Measurements from ENCODE around the gene NGF. TPM values are rescaled to one million over a fixed set of nuclear protein-coding genes. Genes with fewer than 3 reads are reported as not detected.

Gene NGF
- total and polyA plus RNA-seq, 2 of the 8 experiments (the other 6 are each of a cell fraction or from before 2014, with no cell fraction given) = 1.6 TPM; not detected in 1

DNA sequence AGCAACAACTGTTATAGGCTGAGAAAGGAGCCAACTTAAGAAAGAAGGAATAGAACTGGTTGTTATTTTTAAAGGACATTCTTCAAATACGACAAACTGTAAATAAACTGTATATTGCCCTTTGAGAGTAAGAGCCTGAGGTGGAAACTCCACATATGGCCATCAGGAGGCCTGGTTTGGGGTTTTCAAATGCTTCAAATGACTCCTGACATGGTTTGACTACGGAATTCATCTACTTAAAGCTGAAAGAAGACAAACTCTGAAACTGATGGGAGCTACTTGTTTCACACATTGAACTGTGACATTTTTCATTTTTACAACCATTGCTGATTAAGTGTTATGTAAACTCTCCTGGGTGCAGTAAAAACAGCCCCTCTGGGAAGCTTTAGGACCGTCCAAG is 59.8 kb downstream of the NGF start:
- Histone ChIP-seq H4K91ac (replicated peaks; ENCODE audit: insufficient read length, low read length) (no peak overlapping the region), H2BK15ac (ENCODE audit: low read length) (no peak overlapping the region), H3K27ac (ENCODE audit: low read depth, low read length) (no peak overlapping the region), H3K79me1 (ENCODE audit: low read depth, low read length) (no peaks in the 10 kb centered on the region), H3K36me3 (ENCODE audit: control insufficient read depth in 2 of 4, insufficient read depth in 4 of 4, low read length in 3 of 4) (no peaks in the 10 kb centered on the region), H3K23ac (ENCODE audit: insufficient read length) (no peak overlapping the region), H2BK120ac (replicated peaks; ENCODE audit: low read depth, low read length) (no peak overlapping the region), H4K20me1 (replicated peaks in 1 of 2; ENCODE audit: control insufficient read depth in 1 of 2, insufficient read depth in 2 of 2, low read length in 2 of 2) (no peaks in the 10 kb centered on the region), H3K4me2 (ENCODE audit: insufficient read depth in 1 of 2, low read depth in 2 of 2, low read length in 2 of 2) (no peak overlapping the region), H3K9me3 (ENCODE audit: insufficient read depth in 2 of 2, low read depth in 1 of 2, low read length in 1 of 2) (peaks cover 5 to 7% of the 10 kb centered on the region in 2 experiments; a peak in 3 of 4 replicates), H3K27me3 (replicated peaks in 1 of 4; ENCODE audit: control insufficient read depth in 3 of 4, extremely low read depth in 1 of 4, insufficient read depth in 3 of 4, low read length in 3 of 4) (no peaks in the 10 kb centered on the region), H2AFZ (ENCODE audit: low read length) (no peak overlapping the region), H4K5ac (ENCODE audit: insufficient read length, low read depth, low read length) (no peak overlapping the region), H3K4me1 (replicated peaks in 1 of 4; ENCODE audit: control insufficient read depth in 3 of 4, insufficient read depth in 4 of 4, low read length in 3 of 4) (no peaks in the 10 kb centered on the region), H3K18ac (ENCODE audit: extremely low read depth, low read length) (no peak overlapping the region), H3K4me3 (ENCODE audit: extremely low read depth in 1 of 4, insufficient read depth in 2 of 4, low read depth in 3 of 4, low read length in 4 of 4) (no peak overlapping the region), H3K56ac (replicated peaks; ENCODE audit: insufficient read length, low read depth, low read length) (no peak overlapping the region), H3K23me2 (ENCODE audit: low read depth, low read length) (no peaks in the 10 kb centered on the region), H2AK5ac (ENCODE audit: low read depth, low read length) (no peak overlapping the region), H2BK20ac (ENCODE audit: low read length) (no peak overlapping the region), H3K14ac (ENCODE audit: insufficient read length) (no peak overlapping the region), H4K8ac (ENCODE audit: extremely low read depth, insufficient read depth, low read length) (no peak overlapping the region), H3K79me2 (ENCODE audit: control insufficient read depth in 1 of 2, insufficient read depth in 2 of 2, low read length in 2 of 2) (no peaks in the 10 kb centered on the region), H3K9ac (replicated peaks in 1 of 4; ENCODE audit: extremely low read depth in 1 of 4, low read depth in 3 of 4, low read length in 3 of 4) (no peak overlapping the region), H3K4ac (replicated peaks; ENCODE audit: insufficient read length, low read depth, low read length) (no peak overlapping the region), H2BK5ac (ENCODE audit: low read depth, low read length) (no peak overlapping the region), H2BK12ac (ENCODE audit: low read depth, low read length) (no peak overlapping the region)
- FAIRE-seq = no peak
- ChIA-PET CTCF (ENCODE audit: partially characterized antibody) (interaction anchor here (0.7 to 1.5 kb wide), 4 partner anchors 16 to 1978 kb away, joined by 3 to 5 read pairs (median 4); no protein-coding TSS in a partner anchor), POLR2A (ENCODE audit: partially characterized antibody) (interaction anchor here (0.6 kb wide), 1 partner anchor 63 kb away, joined by 3 read pairs; no protein-coding TSS in a partner anchor)
- TF ChIP-seq JUN (IDR thresholded peaks at IDR 0.05; ENCODE audit: low read depth, low read length) (no peak), GTF2F1 (IDR thresholded peaks at IDR 0.05; ENCODE audit: borderline replicate concordance, low read depth, low read length) (no peak), TCF12 (IDR thresholded peaks at IDR 0.05; ENCODE audit: low read depth, low read length) (no peak), MAFK (IDR thresholded peaks at IDR 0.05; ENCODE audit: low read depth, low read length) (no peak), KDM4A (IDR thresholded peaks at IDR 0.05; ENCODE audit: low read depth, low read length, severe bottlenecking) (no peak)
- TF ChIP-seq, protein P1, sequence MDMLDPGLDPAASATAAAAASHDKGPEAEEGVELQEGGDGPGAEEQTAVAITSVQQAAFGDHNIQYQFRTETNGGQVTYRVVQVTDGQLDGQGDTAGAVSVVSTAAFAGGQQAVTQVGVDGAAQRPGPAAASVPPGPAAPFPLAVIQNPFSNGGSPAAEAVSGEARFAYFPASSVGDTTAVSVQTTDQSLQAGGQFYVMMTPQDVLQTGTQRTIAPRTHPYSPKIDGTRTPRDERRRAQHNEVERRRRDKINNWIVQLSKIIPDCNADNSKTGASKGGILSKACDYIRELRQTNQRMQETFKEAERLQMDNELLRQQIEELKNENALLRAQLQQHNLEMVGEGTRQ (IDR thresholded peaks at IDR 0.05; ENCODE audit: low read length) = no peak
- TF ChIP-seq, protein P2, sequence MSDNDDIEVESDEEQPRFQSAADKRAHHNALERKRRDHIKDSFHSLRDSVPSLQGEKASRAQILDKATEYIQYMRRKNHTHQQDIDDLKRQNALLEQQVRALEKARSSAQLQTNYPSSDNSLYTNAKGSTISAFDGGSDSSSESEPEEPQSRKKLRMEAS (IDR thresholded peaks at IDR 0.05) = no peak
- TF ChIP-seq, protein P3, sequence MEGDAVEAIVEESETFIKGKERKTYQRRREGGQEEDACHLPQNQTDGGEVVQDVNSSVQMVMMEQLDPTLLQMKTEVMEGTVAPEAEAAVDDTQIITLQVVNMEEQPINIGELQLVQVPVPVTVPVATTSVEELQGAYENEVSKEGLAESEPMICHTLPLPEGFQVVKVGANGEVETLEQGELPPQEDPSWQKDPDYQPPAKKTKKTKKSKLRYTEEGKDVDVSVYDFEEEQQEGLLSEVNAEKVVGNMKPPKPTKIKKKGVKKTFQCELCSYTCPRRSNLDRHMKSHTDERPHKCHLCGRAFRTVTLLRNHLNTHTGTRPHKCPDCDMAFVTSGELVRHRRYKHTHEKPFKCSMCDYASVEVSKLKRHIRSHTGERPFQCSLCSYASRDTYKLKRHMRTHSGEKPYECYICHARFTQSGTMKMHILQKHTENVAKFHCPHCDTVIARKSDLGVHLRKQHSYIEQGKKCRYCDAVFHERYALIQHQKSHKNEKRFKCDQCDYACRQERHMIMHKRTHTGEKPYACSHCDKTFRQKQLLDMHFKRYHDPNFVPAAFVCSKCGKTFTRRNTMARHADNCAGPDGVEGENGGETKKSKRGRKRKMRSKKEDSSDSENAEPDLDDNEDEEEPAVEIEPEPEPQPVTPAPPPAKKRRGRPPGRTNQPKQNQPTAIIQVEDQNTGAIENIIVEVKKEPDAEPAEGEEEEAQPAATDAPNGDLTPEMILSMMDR (IDR thresholded peaks at IDR 0.05; ENCODE audit: control extremely low read depth in 1 of 3, insufficient read depth in 1 of 3, low read depth in 1 of 3, low read length in 3 of 3) = no peak
- DNase-seq (ENCODE audit: low read depth in 1 of 2, low spot score in 2 of 2) = no peak
- WGBS, 2 experiments (ENCODE audit: extremely low coverage in 1 of 2, insufficient coverage in 1 of 2, insufficient read length in 1 of 2, insufficient replicate concordance in 2 of 2, low coverage in 1 of 2, low lambda C conversion rate in 2 of 2, missing lambda C conversion rate in 1 of 2) = 84% methylated on average over 3 of the region's 3 CpGs; no CpG with 5 or more reads in 1 of the 2 experiments

All from H1 (cell line).